GM23338 (cell line): ENCODE data around the gene ZNF746.

Source experiments
- CREB1 ChIP-seq: fragments of 250-450 bp; sonication (Bioruptor Pico); IDR thresholded peaks from 2 replicates; pipeline ENCODE4 v1.5.0; 2020; ENCODE audit warnings: low read depth, mild to moderate bottlenecking, moderate library complexity
- ETS1 ChIP-seq: IDR thresholded peaks from 2 replicates; pipeline ENCODE4 v1.6.1; 2016; ENCODE audit warnings: antibody characterized with exemption
- EZH2 ChIP-seq: fragments of 200-600 bp; sonication (generic); IDR thresholded peaks from one replicate; pipeline ENCODE4 v1.8.0; 2017; ENCODE audit warnings: antibody characterized with exemption, mild to moderate bottlenecking, low read depth; ENCODE audit not compliant: unreplicated experiment
- EZH2phosphoT487 ChIP-seq: fragments of 200-600 bp; sonication (generic); IDR thresholded peaks from one replicate; pipeline ENCODE4 v1.8.1; 2018; ENCODE audit warnings: antibody characterized with exemption; ENCODE audit not compliant: unreplicated experiment
- JUNB ChIP-seq: IDR thresholded peaks from one replicate; pipeline ENCODE4 v1.6.1; 2016; ENCODE audit warnings: antibody characterized with exemption; ENCODE audit not compliant: unreplicated experiment
- NANOG ChIP-seq: IDR thresholded peaks from 2 replicates; pipeline ENCODE4 v1.6.1; 2016; ENCODE audit warnings: antibody characterized with exemption, borderline replicate concordance
- POLR2AphosphoS5 ChIP-seq: IDR thresholded peaks from 2 replicates; pipeline ENCODE4 v1.6.1; 2016; ENCODE audit warnings: antibody characterized with exemption, low read depth
- STAT1 ChIP-seq: IDR thresholded peaks from one replicate; pipeline ENCODE4 v1.6.1; 2016; ENCODE audit warnings: antibody characterized with exemption; ENCODE audit not compliant: unreplicated experiment
- ZNF114 ChIP-seq: fragments of 250-450 bp; sonication (Bioruptor Pico); IDR thresholded peaks from 2 replicates; pipeline ENCODE4 v1.5.0; 2020; ENCODE audit warnings: mild to moderate bottlenecking, moderate library complexity
- ZNF331 ChIP-seq: fragments of 250-450 bp; sonication (Bioruptor Pico); IDR thresholded peaks from 2 replicates; pipeline ENCODE4 v1.5.0; 2020; ENCODE audit warnings: low read depth, mild to moderate bottlenecking, moderate library complexity
- TF ChIP-seq, protein P1 (sequence below), 2 experiments: fragments of 200-600 bp in 1 of 2; sonication (generic) in 1 of 2; conservative IDR thresholded peaks; 2 replicates each; pipeline versions ENCODE4 v1.5.1 to v1.6.1; 2016 to 2017; ENCODE audit warnings: antibody characterized with exemption in 2 of 2, low read depth in 2 of 2, mild to moderate bottlenecking in 2 of 2, moderate library complexity in 1 of 2
- TF ChIP-seq, protein P2 (sequence below): IDR thresholded peaks from one replicate; pipeline ENCODE4 v1.6.1; 2018; ENCODE audit warnings: antibody characterized with exemption; ENCODE audit not compliant: unreplicated experiment

DNA sequence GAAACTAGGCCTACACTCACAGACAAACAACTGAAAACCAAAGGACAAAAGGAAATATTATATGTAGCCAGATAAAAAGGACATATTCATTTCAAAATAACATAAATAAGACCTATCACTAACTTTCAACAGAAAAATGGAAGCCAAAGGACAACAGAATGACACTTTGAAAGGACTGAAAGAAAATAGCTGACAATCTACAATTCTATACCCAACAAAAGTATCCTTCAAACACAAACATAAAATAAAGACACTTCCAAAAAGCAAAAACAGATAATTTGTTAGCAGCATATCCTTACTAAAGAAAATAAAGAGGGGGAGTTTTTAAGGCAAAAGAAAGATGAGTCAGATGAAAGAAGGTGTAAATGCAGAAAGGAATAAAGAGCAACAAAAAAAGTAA, 7.9 kb upstream of the ZNF746 start:
- TF ChIP-seq, protein P1, sequence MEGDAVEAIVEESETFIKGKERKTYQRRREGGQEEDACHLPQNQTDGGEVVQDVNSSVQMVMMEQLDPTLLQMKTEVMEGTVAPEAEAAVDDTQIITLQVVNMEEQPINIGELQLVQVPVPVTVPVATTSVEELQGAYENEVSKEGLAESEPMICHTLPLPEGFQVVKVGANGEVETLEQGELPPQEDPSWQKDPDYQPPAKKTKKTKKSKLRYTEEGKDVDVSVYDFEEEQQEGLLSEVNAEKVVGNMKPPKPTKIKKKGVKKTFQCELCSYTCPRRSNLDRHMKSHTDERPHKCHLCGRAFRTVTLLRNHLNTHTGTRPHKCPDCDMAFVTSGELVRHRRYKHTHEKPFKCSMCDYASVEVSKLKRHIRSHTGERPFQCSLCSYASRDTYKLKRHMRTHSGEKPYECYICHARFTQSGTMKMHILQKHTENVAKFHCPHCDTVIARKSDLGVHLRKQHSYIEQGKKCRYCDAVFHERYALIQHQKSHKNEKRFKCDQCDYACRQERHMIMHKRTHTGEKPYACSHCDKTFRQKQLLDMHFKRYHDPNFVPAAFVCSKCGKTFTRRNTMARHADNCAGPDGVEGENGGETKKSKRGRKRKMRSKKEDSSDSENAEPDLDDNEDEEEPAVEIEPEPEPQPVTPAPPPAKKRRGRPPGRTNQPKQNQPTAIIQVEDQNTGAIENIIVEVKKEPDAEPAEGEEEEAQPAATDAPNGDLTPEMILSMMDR (conservative IDR thresholded peaks at IDR 0.05; ENCODE audit: low read depth in 2 of 2): no peak
- TF ChIP-seq EZH2phosphoT487: no peak
- no peak for TF ChIP-seq POLR2AphosphoS5
- no peak for TF ChIP-seq EZH2
- TF ChIP-seq JUNB: no peak
- no peak for TF ChIP-seq ZNF331 (CRISPR knock-in tag)
- TF ChIP-seq CREB1 (CRISPR knock-in tag): no peak
- TF ChIP-seq, protein P2, sequence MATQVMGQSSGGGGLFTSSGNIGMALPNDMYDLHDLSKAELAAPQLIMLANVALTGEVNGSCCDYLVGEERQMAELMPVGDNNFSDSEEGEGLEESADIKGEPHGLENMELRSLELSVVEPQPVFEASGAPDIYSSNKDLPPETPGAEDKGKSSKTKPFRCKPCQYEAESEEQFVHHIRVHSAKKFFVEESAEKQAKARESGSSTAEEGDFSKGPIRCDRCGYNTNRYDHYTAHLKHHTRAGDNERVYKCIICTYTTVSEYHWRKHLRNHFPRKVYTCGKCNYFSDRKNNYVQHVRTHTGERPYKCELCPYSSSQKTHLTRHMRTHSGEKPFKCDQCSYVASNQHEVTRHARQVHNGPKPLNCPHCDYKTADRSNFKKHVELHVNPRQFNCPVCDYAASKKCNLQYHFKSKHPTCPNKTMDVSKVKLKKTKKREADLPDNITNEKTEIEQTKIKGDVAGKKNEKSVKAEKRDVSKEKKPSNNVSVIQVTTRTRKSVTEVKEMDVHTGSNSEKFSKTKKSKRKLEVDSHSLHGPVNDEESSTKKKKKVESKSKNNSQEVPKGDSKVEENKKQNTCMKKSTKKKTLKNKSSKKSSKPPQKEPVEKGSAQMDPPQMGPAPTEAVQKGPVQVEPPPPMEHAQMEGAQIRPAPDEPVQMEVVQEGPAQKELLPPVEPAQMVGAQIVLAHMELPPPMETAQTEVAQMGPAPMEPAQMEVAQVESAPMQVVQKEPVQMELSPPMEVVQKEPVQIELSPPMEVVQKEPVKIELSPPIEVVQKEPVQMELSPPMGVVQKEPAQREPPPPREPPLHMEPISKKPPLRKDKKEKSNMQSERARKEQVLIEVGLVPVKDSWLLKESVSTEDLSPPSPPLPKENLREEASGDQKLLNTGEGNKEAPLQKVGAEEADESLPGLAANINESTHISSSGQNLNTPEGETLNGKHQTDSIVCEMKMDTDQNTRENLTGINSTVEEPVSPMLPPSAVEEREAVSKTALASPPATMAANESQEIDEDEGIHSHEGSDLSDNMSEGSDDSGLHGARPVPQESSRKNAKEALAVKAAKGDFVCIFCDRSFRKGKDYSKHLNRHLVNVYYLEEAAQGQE: no peak
- no peak for TF ChIP-seq ZNF114 (CRISPR knock-in tag)
- no peak for TF ChIP-seq NANOG
- TF ChIP-seq STAT1: no peak
- no peak for TF ChIP-seq ETS1
